ENCODE measurements around the gene NQO1.
"Not testable (repeated sequence)": the region's sequence is repeated elsewhere in the genome, so short reads cannot be mapped to it uniquely, and the experiment has no call there.

NQO1 gene

DNA sequence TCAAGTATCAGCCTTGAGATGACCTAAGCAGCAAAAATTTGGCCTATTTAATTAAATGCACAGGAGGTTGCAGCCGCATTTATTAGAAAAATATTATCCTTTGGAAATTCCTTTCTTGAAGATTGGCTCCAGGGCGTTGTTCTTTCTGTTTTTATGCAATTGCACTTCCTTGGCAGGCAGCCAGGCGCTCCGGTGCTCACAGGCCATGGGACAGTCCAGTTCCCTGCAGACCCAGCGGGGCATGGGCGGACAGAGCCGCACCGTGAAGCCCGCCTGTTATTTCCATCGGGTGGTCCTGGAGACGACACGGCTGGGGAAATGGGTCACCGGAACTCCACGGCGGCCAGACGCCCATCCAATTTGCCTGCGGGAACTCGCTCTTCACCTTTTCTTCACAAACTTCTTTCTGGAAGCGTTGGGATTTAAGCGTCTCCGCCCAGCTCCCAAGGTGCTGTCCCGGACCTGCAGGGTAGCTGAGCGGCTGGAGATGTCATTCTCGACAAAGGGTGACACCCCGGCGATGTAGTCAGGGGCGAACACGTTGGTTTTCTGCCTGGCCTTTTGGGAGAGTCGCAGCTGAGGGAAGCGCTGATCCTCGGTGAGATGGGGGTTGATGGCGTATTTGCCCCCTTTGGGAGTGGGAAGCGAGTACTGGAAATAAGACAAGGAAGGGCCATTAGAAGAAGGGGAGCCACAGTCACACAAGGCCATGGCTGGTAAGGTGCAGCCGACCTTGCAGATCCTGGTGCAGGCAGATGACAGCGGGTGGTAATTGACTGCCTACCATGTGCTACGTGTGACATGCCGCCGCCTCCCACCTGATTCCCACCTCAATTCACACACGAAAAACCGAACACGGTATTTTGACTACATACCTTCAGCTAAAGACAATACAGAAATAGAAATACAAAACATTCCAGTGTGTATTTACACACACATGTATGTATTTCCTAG, 15.9 kb upstream of the NQO1 start:
- no peak for DNase-seq

DNA sequence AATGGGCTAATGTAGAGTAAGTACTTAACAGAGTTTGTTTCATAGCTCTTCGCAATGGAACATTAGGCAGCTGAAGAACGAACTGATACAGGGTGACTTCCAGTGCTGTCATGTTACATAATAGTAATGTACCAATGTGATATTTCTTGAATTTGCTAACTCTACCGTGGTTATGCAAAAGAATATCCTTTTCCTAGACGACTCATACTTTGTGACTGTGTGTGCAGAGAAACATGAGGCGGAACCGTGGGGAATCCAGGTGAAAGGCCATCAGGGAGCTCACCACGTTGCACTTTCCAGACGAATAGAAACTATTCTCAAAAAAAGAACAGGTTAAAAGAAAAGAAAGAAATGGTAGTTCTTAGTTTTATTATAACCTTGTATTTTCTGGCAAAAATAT, 15.2 kb upstream of the NQO1 start:
- no peak for DNase-seq

DNA sequence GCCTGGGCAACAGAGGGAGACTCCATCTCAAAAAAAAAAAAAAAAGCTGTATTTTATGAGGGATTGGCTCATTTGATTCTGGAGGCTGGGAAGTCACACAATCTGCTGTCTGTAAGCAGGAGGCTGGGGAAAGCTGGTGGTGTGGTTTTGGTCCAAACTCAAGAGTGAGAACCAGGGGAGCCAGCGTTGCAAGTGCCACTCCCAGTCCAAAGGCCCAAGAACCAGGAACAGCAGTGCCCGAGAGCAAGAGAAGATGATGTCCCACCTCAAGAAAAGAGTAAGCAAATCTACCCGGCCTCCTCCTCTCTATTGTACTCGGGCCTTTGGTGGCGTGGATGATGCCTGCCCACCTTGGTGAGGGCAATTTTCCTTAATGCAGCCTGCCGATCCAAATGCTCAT, 5.7 kb upstream of the NQO1 start:
- DNase-seq, result no peak

DNA sequence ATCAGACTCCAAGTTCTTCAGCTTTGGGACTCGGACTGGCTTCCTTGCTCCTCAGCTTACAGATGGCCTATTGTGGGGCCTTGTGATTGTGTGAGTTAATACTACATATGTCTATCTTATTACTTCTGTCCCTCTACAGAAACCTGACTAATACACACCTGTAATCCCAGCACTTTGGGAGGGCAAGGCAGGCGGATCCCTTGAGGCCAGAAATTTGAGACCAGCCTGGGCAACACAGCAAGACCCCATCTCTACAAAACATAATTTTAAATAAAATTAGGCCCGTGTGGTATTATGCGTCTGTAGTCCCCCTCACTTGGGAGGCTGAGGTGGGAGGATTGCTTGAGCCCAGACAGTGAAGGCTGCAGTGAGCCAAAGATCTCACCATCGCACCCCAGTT, 4.9 kb upstream of the NQO1 start:
- not testable (repeated sequence) for DNase-seq

DNA sequence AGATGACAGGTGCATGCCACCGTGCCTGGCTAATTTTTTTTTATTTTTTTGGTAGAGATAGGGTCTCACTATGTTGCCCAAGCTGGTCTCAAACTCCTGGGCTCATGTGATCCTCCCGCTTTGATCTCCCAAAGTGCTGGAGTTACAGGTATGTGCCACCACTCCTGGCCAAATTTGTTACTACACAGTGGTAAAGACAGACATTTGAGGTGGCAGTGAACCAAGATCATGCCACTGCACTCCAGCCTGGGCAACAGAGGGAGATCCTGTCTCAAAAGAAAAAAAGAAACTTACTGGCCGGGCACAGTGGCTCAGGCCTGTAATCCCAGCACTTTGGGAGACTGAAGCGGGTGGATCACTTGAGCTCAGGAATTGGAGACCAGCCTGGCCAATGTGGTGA, 2.7 kb upstream of the NQO1 start:
- DNase-seq, result not testable (repeated sequence)

DNA sequence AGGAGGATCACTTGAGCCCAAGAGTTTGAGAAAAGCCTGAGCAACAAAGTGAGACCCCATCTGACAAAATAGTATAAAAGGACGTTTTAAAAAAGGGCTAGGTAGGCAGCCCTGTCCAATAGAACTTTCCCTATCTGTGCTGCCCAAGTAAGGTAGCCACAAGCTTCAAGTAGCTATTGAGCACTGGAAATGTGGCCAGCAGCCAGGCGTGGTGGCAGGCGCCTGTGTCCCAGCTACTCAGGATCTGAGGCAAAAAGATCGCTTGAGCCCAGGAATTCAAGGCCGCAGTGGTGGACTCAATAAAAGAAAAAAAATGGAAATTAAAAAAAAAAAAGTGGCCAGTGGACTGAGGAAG, 1.5 kb upstream of the NQO1 start:
- no peak for DNase-seq

DNA sequence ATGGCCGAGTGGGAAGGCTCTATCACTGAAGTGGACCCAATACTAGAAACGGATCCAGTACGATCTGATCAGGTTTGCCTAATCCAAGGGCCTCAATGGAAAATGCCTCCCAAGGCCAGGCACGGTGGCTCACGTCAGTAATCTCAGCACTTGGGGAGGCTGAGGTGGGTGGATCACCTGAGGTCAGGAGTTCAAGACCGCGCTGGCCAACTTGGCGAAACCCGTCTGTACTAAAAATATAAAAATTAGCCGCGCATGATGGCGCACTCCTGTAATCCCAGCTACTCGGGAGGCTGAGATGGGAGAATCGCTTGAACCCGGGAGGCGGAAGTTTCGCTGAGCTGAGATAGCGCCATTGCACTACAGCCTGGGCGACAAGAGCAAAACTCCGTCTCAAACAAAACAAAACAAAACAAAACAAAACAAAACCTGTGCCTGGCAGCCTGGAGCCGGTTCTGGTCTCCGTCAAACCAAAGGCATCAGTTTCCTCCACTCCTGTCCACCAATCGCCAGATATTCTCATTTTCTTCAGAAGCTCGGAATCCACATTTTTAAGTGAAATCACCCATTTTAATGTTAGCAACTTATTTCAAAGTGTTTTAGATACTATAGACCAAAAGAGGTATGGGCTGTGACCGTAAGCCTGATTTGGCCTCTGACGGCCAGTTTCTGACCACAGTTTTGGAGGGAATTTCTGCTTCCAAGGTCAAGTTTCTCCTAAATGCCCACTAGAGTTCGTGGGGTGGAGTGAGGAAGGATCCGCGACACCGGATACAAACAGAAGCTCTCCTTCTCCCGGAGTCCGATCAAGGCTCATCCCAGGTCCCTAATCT, 664 bp downstream of the NQO1 start:
- no peak for DNase-seq

DNA sequence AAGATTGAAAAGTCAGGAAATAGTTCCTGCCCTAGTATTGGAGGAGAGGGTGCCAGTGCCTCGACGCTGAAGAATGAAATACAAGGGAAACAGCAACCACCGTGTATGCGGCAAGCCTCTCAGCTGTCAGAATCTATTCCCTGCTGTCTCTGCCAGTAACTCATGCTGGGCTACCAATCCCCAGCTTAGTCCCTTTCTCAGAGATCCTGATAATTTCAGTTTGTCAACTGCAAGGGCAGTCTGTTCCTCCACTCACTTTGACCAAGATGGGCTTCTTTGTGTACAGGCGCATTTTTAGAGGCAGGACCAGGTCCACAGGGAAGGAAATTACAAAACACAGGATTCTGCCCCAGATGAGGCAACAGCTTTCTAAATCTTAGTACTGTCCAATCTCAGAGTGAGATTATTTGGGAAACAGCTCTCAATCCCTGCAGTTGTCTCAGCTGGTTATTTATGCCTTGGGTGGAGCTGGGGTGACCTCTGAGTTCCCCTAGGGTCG, 1.3 kb downstream of the NQO1 start:
- DNase-seq, result no peak

DNA sequence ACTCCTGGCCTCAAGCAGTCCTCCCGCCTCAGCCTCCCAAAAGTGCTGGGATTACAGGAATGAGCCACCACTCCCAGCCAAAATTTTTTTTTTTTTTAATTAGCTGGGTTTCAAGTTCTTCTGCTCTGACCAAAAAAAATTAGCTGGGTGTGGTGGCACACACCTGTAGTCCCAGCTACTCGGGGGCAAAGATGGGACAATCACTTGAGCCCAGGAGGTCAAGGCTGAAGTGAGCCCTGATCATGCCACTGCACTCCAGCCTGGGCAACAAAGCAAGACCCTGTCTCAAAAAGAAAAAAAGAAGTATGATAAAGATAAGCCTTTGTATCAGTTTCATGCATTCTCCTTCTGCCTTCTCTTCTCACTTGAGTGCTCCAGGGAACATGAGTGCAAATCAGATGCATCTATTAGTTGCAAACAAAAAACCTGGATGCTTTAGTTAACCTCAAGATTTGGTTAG, 1.9 kb downstream of the NQO1 start:
- no peak for DNase-seq

DNA sequence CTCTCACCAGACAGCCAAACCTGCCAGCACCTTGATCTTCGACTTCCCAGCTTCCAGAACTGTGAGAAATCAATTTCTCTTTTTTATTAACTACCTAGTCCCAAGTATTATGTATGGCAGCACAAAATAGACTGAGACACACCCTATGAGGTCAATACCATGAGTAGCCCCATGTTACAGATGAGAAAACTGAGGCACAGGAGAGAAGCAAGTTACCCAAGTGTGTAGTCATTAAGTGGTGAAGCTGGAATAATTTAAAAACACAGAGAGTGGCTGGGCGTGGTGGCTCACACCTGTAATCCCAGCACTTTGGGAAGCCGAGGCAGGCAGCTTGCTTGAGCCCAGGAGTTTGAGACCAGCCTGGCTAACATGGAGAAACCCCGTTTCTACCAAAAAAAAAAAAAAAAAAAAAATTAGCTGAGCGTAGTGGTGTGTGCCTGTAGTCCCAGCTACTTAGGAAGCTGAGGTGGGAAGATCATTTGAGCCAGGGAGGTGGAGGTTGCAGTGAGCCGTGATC, 4.9 kb downstream of the NQO1 start:
- DNase-seq, result no peak

DNA sequence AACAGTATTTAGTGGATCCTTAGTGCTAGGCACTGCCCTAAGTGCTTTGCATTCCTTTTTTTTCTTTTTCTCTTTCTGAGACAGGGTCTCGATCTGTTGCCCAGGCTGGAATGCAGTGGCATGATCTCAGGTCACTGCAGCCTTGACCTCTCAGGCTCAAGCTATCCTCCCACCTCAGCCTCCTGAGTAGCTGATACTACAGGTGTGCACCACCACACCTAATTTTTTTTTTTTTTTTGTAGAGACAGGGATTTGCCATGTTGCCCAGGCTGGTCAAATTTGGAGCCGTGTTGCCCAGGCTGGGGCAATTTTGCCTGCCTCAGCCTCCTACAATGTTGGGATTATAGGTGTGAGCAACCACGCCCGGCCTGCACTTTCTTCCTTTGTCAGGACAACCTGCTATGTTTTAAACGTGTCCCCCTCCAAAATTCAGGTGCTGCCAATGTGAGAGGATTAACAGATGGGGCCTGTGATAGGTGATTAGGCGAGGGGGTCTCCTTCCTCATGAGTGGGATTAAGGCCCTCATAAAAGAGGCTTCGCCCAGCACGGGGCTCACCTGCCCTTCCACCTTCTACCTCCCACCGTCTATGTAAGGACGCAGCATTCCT, 5.4 kb downstream of the NQO1 start:
- no peak for DNase-seq

DNA sequence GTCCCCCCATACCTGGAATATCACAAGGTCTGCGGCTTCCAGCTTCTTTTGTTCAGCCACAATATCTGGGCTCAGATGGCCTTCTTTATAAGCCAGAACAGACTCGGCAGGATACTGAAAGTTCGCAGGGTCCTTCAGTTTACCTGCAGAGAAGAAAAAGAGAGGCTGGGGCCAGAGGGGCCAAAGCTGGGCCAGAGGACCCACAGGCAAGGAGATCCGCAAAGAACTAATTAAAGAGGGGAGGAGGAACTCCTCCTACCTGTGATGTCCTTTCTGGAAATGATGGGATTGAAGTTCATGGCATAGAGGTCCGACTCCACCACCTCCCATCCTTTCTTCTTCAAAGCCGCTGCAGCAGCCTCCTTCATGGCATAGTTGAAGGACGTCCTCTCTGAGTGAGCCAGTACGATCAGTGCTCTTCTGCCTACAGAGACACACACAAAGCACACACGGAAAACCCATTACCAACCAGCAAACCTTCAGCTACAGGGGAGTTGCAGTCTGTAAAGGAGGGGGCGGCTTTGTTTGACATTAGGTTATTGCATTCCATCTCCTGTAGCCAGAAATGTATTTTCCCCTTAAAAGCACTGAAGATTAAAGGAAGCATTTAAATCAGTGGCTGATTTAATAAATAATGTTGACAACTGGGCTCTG, 8.1 kb downstream of the NQO1 start:
- DNase-seq, result no peak

DNA sequence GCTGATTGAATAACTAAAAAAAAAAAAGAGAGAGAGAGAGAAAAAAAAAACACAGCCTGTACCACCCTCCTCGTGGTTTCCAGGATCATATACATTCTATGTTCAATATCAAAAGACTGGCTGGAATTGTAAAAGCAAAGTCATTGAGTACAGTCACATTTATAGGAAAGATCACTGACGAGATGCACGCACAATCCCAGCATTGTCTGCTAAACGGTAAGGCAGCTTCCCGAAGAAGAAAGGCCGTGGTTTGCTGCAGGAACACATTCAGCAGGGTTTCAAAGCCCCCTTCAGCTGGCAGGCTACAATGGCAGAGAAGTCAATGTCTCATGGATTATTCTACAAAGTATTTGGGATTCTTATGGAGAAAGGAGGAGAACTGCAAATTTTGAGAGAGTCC, 9.3 kb downstream of the NQO1 start:
- DNase-seq, result no peak

DNA sequence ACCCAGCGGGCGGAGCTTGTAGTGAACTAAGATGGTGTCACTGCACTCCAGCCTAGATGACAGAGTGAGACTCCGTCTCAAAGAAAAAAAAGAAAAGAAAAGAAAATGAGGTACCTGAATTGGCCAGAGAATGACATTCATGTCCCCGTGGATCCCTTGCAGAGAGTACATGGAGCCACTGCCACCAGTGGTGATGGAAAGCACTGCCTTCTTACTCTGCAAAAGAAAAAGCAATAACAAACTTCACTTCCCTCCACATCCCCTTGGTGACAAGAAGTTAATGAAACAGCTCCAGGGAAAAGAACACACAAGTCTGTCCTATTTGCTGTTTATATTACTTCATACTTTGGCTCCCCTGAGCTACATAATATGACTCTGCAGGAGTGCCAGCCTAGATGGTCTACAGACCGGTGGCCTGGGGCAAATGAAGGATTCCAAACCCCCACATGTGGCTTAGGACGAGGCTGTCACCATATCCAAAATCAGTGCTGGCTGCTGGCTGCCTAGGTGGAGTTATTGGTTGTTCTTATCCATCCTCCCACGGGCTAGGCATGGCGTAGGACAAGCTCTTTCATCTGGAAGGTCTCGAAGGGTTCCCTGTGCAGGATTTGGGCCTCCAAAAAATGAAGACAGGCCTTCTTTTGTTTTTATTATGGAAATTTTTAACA, 13.3 kb downstream of the NQO1 start:
- DNase-seq, result no peak

DNA sequence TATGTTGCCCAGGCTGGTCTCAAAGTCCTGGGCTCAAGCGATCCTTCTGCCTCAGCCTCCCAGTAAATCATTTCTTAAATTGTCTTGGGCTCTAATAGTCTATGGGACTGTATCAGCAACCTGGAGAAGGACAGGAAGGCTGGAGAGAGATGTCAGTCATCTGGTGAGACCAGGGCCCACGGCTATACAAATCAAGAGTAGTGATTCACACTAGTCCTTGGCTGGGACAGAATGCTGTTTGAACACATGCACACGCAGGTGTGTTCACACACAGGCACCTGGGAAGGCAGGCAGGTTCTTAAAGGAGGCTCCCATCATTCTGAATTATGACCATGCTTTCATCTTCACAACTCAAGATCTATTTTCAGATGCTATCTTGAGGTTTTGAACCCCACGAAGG, 14.1 kb downstream of the NQO1 start:
- DNase-seq, result no peak

DNA sequence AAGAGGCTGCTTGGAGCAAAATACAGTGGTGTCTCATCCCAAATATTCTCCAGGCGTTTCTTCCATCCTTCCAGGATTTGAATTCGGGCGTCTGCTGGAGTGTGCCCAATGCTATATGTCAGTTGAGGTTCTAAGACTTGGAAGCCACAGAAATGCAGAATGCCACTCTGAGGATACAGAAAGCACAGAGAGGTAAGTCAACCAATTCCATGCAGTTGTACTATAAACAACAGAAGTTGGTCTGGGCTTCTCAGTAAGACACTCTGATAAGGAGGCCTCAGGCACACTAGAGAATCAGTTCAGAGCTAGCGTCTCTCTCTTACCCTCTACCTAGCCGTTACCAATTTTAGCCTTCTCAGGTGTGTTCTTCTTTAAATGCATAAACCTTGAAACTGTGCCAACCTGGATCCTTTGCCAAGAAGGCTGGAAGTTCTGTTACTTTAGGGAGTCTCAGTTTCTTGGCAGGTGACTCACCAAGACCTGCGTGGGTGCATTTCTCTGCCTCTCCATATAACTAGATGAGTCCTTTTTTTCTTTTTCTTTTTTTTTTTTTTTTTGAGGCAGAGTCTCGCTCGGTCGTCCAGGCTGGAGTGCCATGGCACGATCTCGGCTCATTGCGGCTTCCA, 15.1 kb downstream of the NQO1 start:
- no peak for DNase-seq

DNA sequence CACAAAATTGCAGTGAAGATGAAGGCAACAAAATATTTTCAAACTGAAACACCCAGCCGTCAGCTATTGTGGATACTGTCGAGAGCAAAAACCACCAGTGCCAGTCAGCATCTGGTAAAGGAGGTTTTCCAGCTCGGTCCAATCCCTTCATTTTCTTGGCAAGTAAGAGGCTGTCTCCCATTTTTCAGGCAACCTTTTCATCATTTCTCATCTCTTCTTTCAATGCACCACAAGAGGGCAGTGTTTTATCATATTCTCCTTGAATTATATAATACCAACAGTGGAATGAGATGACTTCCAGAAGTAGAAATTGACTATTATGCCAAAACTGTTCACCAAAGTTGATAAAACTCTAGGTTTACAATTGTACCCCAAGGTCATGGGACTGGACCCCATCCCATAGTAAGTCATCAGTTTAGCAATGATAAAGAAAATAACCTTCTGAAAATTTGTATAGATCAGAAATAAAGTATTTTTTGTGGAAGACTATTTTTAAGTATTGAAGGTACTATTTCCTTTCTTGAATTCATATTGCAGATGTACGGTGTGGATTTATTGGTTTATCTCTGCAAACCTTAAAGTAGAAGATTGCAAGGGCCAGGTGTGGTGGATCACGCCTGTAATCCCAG, 16.8 kb downstream of the NQO1 start:
- DNase-seq, result peak; percentile 54

DNA sequence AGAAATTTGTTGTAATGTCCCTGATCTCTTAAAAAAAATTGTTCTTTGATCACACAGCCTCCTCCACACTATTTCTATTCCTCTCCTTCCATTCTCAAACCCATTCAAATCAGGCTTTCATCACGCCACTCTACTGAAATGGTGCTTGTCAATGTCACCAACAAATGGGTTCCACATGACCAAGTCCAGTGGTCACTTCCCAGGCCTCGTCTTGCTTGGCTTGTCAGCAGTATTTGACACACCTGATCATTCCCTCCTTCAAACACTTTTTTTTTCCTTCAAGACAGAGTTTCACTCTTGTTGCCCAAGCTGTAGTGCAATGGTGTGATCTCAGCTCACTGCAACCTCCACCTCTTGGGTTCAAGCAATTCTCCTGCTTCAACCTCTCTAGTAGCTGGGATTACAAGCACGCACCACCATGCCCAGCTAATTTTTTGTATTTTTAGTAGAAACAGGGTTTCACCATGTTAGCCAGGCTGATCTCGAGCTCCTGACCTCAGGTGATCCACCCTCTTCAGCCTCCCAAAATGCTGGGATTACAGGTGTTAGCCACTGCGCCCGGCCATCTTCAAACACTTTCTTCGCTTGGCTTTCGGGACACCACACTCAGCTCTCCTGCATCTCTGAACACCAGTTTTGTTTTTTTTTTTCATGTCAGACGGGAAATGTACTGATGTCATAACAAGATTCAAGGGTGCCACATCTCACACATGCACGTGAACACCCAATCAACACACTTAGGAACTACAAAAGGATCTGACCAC, 18.3 kb downstream of the NQO1 start:
- no peak for DNase-seq

DNA sequence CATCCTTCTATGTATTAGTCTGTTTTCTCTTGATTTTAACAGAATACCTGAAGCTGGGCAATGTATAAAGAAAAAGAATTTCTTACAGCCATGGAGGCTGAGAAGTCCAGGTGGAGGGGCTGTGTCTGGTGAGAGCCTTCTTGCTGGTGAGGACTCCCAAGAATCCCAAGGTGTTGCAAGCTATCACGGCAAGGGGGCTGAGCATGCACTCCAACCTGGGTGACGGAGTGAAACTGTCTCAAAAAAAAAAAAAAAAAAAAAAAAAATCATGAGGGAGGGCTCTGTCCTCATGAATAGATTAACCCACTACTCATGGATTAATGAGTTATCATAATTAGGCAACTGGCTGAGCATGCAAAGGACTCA, 19.4 kb downstream of the NQO1 start:
- DNase-seq, result no peak

DNA sequence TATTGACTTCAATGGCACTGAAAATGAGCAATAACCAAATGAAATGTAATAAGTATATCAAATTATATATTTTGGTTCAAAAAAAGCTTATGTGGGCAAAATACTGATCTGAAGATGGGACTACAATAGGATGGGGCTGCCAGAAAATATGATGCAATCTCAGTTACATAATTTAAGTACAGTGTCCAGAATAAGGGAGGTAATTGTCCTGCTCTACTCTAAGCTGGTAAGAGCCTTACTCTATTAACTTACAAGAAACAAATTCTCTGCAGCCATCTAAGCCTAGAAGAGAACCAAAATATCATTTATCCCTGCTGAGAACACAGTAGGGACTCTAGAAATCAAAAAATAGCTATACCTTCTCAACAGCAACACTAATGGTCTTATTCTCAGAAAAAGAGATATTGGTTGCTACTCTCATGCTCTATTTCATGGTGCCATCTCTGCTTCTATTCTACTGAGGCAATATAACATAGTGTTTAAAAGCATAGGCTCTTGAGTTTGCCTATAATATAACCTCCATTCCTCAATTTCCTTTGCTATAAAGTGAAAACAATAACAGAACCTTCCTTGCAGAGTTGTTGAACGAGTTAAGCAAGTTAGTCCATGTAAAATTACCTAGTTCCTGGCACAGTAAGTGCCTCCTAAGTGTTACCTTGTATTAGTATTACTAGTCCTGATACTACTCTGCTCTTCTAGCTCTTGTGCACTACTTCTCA, 19.9 kb downstream of the NQO1 start:
- no peak for DNase-seq

Measured in central memory CD4-positive, alpha-beta T cell (primary cell).